ENCODE results near the gene SLC38A3. TPM values are rescaled to one million over a fixed set of nuclear protein-coding genes. Genes with fewer than 3 reads are reported as not detected.
"Not testable (repeated sequence)": the region's sequence is repeated elsewhere in the genome, so short reads cannot be mapped to it uniquely, and the experiment has no call there.

SLC38A3 gene
- total RNA-seq, 1 donor from 2014 or later = 2.2 TPM

DNA sequence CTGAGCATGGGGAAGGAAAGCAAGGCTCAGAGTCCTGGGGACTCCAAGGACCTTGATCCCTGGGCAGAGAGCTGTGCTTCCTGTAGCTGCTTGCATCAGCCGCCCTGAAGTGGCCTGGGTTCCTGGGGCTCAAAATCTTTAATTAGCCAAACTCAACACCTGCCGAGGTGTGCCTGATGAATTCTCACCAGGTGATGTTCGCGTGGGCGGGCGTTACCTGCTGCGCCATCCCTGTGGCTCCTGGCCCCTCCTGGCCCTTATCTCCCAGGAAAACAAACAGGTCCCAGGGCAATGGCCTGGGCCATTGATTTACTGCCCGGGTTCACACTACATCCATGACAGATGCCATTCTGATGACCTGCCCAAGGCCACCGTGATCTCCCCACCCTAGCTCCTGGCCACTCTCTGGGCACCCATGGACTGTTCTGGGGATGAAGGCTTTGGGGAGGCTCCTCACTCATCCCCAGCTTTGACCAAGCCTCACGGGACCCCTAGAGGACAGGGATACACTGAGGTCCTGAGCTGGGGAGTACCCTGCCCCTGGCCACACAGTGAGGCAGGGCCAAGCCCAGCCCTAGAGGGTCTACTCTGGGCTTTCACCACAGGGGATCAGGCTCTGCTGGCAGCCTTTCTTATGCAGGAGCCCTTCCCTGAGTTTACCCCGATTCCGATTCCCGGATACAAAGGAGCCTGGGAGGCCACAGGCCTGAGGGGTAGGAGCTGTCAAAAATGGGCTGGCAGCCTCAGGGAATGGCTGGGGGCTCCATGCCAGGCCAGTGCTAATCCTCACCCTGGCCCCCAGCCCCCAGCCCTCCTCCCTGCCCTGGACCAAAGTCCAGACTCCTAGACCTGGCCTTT lies 5.7 kb downstream of the SLC38A3 start:
- DNase-seq (ENCODE audit: low spot score) = no peak

DNA sequence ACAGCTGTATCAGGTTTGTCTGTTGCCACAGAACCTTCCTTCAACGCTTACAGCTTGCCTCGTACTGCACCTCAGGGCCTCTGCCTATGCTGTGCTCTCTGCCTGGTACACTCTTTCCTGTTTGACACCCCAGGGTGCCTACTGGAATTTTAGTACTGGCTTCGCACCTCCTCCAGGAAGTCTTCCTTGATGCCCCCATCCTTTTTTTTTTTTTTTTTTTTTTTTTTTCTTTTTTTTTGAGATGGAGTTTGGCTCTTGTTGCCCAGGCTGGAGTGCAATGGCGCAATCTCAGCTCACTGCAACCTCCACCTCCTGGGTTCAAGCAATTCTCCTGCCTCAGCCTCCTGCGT lies 6.3 kb downstream of the SLC38A3 start:
- DNase-seq (ENCODE audit: low spot score) = not testable (repeated sequence)

DNA sequence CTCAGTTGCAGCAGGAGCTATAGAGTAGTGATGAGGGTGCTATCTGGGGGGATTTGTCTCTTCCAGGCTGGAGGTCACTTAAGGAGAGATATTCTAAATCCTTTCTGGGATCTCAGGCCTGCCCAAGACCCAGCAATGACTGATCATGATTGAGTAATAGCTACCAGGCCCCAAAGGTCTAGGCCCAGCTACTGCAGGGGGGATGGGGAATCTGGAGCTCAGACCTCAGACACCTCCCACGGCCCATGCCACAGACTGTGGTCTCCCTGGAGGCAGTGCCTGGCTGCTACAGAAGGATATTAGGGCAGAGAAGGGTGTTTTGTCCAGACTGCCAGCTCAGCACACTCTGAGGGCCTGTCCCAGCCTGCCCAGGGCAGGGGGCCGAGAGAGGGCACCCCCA lies 6.9 kb downstream of the SLC38A3 start:
- DNase-seq (ENCODE audit: low spot score) = no peak

- no peak for DNase-seq (ENCODE audit: low spot score)
Observed at GRCh38 chr3:50212502-50212901, 7.4 kb downstream of the SLC38A3 start.

- DNase-seq (ENCODE audit: low spot score) = no peak
Observed at GRCh38 chr3:50212971-50213370, 7.9 kb downstream of the SLC38A3 start.

- no peak for DNase-seq (ENCODE audit: low spot score)
Observed at GRCh38 chr3:50213373-50213772, 8.3 kb downstream of the SLC38A3 start.

DNA sequence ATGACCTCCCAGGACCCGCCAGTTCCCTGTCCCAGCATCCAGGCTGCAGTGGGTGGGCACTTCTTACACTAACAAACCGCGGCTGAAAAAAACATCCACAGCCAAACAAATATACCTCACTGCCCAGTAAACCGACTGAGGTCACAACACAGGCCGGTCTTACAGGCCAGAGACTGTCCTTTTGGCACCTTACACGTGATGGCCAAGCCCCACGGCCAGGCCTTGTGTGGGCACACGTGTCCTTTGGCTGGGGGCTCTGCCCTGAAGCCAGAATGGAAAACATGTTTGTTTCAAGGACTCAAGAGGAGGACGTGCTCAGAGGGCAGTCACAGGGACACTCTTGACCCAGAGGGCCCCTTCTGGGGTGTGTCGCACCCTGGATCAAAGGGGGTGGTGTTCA lies 9.8 kb downstream of the SLC38A3 start:
- no peak for DNase-seq (ENCODE audit: low spot score)

GRCh38 chr3:50215529-50215928 lies 10.5 kb downstream of the SLC38A3 start:
- no peak for DNase-seq (ENCODE audit: low spot score)

DNA sequence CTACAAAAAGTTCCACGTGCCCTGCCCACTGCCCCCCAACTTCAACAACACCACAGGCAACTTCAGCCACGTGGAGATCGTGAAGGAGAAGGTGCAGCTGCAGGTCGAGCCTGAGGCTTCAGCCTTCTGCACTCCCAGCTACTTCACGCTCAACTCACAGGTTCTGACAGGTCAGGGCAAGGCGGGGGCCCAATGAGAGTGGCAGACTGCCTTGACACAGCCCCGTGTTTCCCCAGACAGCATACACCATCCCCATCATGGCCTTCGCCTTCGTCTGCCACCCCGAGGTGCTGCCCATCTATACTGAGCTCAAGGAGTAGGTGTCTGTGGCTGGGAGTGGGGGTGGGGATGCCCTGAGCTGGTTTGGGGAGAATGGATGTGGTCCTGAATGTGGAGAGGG lies 12.6 kb downstream of the SLC38A3 start:
- DNase-seq (ENCODE audit: low spot score) = no peak

DNA sequence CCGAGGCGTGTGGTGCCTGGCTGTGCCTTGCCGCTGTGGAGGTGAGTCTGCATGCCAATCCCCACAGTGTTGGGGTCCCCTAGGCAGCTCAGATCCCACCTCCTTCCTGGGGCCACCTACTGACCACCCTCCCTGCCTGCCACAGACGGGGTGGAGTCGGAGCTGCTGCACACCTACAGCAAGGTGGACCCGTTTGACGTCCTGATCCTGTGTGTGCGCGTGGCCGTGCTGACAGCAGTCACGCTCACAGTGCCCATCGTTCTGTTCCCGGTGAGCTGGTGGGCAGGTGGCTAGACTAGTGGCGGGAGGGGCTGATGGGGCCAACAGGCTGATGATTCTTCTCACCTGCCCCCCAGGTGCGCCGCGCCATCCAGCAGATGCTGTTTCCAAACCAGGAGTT lies 13.4 kb downstream of the SLC38A3 start:
- DNase-seq (ENCODE audit: low spot score) = no peak

DNA sequence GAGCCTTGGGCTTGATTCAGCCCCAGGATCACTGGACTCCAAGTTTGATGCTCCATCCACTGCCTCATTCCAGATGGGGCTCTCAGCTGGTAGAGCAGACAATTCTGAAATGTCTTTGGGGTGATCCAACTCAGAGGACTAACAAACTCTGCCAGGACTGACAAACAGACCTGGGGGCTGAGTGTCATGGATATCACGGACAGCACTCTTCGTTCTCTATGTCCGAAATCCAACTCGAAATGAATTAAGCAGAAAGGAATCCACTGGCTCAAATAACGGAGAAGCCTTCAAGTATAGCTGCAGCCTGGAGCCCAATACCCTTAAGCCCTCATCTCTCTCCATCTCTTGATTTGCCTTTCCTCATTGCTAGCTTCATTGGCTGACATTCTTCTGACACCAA lies 14.2 kb downstream of the SLC38A3 start:
- DNase-seq (ENCODE audit: low spot score) = no peak

DNA sequence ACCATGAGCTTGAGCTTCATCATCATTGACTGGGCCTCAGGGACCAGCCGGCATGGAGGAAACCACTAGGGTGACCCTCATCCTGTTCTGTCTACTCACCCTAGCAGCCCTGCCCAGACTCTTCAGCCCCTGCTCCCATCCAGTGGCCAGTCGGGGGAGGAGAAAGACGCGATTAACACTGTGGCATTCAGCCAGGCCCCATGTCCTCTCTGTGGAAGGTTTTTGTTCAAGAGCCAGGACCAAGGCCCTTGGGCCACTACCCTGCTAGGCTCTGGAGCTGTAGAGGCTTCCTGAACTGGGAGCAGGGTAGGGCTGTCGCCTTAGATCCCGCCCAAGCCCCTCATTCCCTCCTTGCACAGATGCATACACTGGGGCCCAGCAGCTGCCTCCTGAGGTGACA lies 15.0 kb downstream of the SLC38A3 start:
- no peak for DNase-seq (ENCODE audit: low spot score)

GRCh38 chr3:50221051-50221410 lies 16.0 kb downstream of the SLC38A3 start:
- DNase-seq (ENCODE audit: low spot score) = no peak

- DNase-seq (ENCODE audit: low spot score) = no peak
Observed at GRCh38 chr3:50221411-50222168, 16.5 kb downstream of the SLC38A3 start.

GRCh38 chr3:50222169-50222528 lies 17.1 kb downstream of the SLC38A3 start:
- DNase-seq (ENCODE audit: low spot score) = no peak

GRCh38 chr3:50224639-50225038 lies 19.6 kb downstream of the SLC38A3 start:
- no peak for DNase-seq (ENCODE audit: low spot score)

- no peak for DNase-seq (ENCODE audit: low spot score)
Observed at GRCh38 chr3:50226888-50227389, 21.9 kb downstream of the SLC38A3 start.

DNA sequence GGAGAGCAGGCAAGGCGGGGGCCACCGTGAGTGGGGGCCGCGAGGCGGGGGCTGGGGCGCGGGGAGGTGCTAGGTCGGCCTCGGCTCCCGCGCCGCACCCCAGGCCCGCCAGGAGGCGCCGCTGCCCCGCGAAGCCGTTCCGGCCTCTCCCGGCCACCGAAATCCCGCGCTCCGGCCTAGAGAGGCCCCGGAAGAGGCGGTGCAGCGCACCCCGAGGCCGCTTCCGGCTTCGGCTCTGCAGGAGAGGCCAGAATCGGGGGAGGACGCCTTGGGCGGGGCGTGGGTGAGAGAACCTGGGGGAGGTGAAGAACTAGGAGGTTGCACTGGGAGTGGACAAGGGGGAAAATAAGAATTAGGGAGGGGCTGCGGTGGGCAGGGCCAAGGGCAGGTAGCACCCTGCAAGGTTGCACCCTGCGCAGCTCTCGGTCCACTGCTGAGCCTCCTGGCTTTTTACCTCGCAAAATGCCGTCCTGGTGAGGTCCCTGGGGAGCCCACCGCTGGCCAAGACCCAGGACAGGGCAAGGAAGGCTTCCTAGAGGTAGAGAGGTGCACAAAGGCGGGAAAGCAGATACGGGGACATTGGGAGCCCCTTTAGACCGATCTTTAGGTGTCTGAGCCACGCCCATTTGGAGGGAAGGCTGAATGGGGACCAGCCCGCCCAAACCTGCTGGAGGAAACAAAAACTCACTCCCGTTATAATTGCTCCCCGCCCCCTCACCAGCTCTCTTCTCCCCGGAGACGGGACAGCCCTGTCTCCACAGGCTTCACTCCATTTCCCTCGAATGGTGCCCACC lies 22.5 kb downstream of the SLC38A3 start:
- peak; percentile 90 for DNase-seq (ENCODE audit: low spot score)

DNA sequence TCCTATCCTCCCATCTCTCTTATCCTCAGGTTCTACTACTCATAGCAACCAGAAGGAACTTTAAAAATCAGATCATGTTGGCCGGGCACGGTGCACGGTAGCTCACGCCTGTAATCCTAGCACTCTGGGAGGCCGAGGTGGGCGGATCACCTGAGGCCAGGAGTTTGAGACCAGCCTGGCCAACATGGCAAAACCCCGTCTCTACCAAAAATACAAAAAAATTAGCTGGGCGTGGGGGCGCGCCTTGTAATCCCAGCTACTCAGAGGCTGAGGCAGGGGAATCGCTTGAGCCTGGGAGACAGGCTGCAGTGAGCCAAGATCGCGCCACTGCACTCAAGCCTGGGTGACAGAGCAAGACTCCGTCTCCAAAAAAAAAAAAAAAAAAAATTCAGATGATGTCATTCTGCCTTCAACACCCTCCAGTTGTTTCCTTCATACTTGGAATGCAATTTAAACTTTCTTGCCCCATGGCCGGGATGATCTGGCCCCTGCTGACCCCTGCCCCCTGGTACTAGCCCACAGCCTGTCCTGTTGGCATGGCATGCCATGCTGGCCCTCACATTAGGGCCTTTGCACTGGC lies 23.2 kb downstream of the SLC38A3 start:
- not testable (repeated sequence) for DNase-seq (ENCODE audit: low spot score)

GRCh38 chr3:50229490-50229889 lies 24.4 kb downstream of the SLC38A3 start:
- DNase-seq (ENCODE audit: low spot score) = no peak

DNA sequence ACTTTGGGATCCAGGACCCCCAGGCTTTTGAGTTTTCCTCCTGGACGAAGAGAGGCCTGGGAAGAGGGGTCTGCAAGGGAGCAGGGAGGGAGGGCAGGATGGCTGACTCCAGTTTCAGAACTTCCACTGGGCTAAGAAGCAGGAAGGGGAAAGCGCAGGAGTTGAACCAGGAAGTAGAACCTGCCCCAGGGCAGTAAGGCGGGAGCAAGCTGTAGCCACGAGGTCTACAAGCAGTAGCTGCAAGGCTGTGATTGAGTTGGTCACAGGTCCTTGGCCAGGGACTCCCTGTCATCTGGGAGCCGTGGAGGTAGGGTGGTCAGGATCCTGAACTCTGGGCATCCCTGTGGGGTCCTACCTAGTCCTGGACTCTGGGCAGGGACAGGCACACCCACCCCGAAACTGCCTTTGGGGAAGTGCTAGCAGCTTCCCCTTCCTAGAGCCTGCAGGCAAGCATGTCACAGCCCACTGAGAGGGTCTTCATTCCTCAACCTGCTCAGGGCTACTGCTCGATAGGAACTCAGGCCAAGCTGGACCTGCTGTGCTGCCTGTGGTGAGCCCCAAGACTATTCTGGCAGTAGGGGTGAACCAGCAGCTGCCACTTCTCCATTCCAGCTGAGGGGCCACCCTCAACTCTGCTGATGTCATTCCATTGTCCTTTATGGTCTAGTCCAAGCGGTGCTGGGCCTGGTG lies 25.2 kb downstream of the SLC38A3 start:
- no peak for DNase-seq (ENCODE audit: low spot score)

DNA sequence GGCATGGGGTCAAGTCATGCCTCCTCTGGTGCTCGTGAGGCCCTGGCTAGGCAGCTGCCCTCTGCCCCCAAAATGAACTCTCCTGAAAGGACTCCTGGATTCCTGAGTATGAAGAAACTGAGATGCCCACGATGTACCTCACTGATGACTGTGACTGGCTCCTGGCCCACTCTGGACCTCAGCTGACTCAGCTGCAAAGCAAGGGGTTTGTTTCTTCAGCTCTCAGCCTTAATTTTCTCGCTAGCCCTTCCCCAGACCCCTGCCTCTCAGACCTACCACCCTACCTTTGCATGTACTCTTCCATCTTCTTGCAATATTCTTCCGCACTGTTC lies 25.7 kb downstream of the SLC38A3 start:
- no peak for DNase-seq (ENCODE audit: low spot score)
